ENCODE data around the gene MCCC2.
"Not testable (repeated sequence)": the region's sequence is repeated elsewhere in the genome, so short reads cannot be mapped to it uniquely, and the experiment has no call there.

MCCC2 gene

DNA sequence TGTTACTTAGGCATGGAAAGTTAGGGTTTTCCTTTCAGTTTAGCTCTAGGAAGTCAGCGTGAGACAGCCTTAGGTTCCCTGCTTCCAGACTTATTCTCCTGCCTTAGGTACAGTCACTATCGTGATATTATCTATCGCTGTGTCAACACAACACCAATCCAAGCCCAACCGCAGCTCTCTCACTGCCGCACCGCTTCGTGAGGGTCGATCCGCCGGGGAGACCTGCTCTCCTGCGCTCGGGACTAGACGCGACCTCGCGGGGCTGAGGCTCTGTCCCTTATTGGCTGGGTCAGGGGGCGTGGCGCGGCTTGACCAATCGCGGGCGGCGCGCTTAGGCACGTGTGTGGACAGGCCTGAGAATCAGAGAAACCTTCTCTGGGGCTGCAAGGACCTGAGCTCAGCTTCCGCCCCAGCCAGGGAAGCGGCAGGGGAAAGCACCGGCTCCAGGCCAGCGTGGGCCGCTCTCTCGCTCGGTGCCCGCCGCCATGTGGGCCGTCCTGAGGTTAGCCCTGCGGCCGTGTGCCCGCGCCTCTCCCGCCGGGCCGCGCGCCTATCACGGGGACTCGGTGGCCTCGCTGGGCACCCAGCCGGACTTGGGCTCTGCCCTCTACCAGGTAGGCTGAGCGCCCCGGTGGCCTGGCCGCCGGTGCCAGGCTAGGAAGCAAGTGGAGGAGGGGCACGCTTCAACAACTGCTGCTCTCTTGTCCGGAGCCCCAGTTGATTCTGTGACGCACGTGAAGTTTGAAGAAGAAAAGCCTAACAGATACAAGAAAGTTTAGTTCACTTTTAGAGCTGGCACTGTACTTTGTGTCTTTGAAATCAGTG is at the start of gene MCCC2:
MCCC2 (plus strand) TSS at position 400 of the 825 bp plus-strand sequence; CDS start at position 486, 86 bp downstream.
- peak; percentile 98 for DNase-seq (ENCODE audit: low read depth, low spot score)

DNA sequence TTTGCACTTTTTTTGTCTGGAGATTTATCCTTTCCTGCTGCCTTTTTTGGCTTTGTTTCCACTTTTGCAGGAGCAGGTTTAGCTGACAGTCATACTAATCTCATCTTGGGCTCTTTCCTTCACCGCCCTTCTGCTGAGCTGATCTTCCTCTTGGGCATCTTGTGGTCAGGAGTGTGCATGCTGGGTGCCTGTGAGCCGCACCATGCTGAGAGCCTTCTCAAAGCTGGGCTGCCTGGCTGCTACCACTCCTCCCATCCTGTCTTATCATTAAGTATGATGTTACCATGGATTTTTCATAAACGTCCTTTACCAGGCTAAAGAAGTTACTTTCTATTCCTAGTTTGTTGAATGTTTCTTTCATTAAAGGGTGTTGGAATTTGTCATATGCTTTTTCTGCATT is 49.5 kb upstream of the MCCC2 start:
- DNase-seq (ENCODE audit: low read depth, low spot score), result peak; percentile 30

DNA sequence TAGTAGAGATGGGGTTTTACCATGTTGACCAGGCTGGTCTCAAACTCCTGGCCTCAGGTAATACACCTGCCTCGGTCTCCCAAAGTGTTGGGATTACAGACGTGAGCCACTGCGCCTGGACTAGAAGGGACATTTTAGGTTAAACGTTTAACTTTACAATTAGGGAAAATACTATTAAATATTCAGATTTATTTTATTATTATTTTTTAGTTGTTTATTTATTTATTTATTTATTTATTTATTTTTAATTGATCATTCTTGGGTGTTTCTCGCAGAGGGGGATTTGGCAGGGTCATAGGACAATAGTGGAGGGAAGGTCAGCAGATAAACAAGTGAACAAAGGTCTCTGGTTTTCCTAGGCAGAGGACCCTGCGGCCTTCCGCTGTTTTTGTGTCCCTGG is 36.3 kb upstream of the MCCC2 start:
- DNase-seq (ENCODE audit: low read depth, low spot score), result not testable (repeated sequence)

DNA sequence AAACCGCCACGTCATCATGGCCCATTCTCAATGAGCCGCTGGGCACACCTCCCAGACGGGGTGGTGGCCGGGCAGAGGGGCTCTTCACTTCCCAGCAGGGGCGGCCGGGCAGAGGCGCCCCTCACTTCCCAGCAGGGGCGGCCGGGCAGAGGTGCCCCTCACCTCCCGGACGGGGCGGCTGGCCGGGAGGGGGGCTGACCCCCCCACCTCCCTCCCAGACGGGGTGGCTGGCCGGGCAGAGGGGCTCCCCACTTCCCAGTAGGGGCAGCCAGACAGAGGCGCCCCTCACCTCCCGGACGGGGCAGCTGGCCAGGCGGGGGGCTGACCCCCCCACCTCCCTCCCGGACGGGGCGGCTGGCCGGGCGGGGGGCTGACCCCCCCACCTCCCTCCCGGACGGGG is 35.6 kb upstream of the MCCC2 start:
- not testable (repeated sequence) for DNase-seq (ENCODE audit: low read depth, low spot score)

DNA sequence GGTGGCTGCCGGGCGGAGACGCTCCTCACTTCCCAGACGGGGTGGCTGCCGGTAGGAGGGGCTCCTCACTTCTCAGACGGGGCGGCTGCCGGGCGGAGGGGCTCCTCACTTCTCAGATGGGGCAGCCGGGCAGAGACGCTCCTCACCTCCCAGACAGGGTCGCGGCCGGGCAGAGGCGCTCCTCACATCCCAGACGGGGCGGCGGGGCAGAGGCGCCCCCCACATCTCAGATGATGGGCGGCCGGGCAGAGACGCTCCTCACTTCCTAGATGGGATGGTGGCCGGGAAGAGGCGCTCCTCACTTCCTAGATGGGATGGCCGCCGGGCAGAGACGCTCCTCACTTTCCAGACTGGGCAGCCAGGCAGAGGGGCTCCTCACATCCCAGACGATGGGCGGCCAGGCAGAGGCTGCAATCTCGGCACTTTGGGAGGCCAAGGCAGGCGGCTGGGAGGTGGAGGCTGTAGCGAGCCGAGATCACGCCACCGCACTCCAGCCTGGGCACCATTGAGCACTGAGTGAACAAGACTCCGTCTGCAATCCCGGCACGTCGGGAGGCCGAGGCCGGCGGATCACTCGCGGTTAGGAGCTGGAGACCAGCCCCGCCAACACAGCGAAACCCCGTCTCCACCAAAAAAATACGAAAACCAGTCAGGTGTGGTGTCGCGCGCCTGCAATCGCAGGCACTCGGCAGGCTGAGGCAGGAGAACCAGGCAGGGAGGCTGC is 35.0 kb upstream of the MCCC2 start:
- not testable (repeated sequence) for DNase-seq (ENCODE audit: low read depth, low spot score)

DNA sequence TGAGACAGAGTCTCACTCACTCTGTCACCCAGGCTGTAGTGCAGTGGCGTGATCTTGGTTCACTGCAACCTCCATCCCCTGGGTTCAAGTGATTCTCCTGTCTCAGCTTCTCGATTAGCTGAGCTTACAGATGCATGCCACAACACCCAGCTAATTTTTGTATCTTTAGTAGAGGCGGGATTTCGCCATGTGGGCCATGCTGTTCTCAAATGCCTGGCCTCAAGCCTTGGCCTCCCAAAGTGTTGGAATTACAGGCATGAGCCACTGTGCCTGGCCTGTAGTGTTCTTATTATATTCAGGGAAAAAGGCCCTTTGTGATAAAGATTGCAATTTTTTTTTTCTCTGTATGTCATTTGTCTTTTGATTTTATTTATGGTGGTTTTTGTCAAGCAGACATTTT is 24.0 kb upstream of the MCCC2 start:
- no peak for DNase-seq (ENCODE audit: low read depth, low spot score)

DNA sequence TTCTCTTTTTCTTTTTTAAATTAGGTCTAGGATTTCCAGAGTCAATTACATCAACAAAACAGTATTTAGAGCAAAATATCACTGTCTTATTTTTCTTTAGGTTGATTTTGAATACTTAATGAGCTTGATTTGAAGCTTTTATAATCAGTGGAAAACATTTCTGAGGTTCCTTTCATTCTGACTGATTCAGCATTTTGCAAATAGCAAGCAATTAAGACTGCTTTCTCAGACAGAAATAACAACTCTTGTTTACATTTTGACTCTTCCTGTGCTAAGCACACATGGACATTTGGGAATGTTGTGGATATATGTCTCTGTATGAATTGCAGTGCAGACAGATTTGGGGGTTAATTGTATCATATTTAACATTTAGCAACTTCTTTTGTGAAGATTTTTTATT is 22.2 kb upstream of the MCCC2 start:
- no peak for DNase-seq (ENCODE audit: low read depth, low spot score)

DNA sequence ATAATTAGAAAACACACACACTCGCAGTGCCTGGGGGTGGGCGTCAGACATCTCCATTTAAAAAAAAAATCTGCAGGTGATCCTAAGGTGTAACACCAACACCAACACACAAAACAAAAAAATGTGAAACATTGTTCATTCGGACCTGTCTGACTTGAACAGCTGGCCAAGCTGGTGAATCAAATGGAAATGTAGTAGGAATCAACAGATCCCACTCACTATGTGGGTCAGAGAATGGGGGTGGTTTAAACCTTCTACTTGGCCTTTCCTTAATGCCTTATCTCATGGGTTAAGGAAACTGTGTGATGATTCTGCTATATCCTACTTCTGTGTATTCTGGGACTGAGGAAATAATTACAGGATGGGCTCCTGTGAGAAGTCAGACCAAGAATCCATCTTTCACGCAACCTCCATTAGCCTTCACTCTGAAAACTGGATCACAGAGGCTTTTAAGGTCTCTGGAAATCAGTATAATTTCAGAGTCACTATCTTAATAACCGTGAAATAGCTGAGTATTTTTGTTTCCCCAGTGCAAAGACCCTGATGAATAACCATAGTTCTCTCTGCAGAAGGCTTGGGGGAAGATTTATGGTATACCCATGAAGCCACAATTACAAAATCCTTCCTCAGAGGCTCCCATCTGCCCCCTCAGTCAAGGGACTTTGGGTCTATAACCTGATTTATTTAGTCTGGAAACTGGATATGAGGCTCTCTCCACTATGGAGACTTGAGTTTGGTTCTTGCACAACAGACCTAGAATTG is 17.2 kb upstream of the MCCC2 start:
- DNase-seq (ENCODE audit: low read depth, low spot score), result no peak

DNA sequence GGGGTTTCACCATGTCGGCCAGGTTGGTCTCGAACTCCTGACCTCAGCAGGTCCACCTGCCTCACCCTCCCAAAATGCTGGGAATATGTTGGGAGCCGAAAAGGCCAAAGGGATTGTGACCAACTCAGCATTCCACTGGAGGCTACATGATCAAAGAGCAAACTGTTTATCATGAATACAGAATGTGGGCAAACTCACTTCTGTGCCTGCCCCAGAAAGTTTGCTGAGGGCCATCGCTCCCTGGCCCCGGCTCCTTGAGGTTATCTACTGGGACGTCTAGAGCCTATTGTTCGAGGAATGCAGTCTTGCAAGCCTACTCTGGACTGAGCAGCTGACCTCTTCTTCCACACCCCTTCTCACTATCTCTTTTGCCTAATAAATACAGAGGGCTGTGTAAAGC is 15.3 kb upstream of the MCCC2 start:
- not testable (repeated sequence) for DNase-seq (ENCODE audit: low read depth, low spot score)

DNA sequence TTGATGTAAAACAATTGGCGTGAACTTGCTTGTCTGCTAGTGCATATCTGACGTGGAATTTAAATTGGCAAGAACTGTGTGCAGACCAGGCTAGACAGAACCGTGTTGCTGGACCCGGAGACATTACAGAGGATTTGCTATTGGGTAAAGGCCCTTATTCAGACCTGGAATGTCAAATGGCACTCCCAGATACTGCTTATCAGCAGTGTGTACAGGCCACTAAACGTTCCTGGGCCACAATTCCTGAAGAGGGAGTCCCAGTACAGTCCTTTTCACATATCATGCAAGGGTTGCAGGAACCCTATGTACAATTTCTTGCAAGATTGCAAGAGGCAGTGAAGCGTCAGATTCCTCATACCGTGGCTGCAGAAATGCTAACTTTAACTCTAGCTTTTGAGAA is 13.5 kb upstream of the MCCC2 start:
- no peak for DNase-seq (ENCODE audit: low read depth, low spot score)

DNA sequence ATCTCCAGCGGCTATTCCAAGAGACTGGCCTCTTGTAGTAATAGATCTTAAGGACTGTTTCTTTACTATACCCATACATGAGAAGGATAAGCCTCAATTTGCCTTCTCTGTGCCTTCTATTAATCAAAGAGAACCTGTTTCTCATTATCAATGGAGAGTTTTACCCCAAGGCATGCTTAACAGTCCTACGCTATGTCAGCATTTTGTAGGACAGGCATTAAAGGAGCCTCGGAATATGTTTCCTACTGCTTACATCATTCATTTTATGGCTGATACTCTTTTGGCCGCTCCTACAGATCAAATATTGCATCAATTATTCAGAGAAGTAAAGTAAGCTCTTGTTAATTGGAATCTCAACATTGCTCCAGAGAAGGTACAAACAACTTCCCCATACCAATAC is 11.6 kb upstream of the MCCC2 start:
- not testable (repeated sequence) for DNase-seq (ENCODE audit: low read depth, low spot score)

DNA sequence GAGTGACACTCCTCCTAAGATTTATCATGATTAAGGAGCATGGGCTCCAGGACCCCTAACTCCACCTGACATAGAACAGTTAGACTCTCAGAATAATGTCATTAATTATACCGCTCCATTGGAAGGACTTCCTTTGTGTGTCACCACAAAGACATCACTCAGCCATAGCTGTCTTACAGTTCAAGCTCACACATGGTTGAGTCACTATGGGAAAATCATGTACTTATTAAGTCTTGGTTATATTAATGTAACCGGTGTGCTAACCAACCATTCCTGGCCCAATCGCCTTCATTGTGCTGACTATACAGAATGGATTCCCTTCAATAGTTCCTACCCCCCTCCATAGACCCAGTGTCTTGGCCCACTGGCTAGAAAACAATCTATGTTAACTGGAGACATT is 10.9 kb upstream of the MCCC2 start:
- peak; percentile 56 for DNase-seq (ENCODE audit: low read depth, low spot score)

DNA sequence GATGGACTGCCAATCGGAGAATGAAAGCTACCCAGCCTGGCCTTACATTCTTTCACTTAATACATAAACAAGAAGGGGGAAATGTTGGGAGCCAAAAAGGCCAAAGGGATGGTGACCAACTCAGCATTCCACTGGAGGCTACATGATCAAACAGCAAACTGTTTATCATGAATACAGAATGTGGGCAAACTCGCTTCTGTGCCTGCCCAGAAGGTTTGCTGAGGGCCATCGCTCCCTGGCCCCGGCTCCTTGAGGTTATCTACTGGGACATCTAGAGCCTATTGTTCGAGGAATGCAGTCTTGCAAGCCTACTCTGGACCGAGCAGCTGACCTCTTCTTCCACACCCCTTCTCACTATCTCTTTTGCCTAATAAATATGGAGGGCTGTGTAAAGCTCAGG is 9.3 kb upstream of the MCCC2 start:
- DNase-seq (ENCODE audit: low read depth, low spot score), result not testable (repeated sequence)

DNA sequence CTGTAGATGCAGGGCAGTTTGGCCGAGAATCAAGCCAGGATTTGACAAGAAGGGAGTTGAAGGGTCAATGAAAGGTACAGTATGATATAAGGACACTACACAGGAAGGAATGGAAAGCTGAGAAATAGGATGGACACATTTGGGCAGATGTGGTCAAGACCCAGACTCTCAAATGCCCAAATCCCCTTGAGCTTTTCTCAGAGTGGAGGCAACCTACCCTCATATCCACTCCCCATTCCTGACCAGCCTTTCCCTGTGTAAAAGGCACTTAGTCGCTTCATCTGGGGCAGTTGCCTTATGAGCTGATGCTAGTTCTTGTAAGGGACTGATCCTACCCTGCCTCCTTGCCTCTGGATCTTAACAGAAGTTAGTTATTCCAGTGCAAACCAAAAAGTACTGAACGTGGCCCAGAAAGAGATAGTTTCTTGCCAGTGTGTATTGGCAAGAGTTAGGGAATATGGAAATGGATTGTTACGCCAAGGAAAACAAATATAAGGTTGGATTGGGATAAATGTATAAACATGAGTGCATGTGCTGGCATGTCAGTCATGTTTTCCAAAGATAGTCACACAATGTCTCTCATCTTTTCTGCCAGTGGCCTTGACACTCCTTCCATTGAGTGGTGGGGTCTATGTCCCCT is 4.1 kb upstream of the MCCC2 start:
- no peak for DNase-seq (ENCODE audit: low read depth, low spot score)

DNA sequence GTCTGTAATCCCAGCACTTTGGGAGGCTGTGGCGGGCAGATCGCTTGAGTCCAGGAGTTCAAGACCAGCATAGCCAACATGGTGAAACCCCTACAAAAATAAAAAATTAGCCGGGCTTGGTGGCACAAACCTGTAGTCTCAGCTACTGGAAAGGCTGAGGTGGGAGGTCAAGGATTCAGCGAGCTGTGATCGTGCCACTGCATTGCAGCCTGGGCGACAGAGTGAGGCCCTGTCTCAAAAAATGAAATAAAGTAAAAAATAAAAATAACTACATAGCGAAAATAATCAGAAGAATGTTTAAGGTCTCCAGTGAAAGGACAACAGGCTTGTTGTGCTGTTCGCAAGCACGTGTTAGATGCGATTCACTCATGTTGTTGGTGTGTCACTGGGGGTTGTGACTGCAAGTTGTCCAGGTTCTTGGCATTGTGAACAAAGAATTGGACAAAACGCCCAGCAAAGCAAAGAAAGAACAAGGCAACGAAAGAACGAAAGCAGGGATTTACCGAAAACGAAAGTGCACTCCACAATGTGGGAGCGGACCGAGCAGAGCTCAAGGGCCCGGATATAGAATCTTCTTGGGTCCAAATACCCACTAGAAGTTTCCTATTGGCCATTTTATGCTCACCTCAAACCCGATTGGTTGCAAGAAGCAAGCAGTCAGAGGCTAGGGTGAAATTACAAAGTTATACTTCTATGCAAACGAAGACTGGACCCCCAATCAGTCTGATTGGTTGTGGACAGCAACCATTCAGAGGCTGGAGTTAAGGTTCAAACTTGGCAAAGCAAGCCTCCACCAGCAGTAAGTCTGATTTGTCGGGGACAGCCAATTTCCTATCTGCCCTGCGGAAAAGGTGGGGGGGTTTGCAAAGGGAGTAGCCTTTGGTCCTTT is 844 bp upstream of the MCCC2 start:
- no peak for DNase-seq (ENCODE audit: low read depth, low spot score)

DNA sequence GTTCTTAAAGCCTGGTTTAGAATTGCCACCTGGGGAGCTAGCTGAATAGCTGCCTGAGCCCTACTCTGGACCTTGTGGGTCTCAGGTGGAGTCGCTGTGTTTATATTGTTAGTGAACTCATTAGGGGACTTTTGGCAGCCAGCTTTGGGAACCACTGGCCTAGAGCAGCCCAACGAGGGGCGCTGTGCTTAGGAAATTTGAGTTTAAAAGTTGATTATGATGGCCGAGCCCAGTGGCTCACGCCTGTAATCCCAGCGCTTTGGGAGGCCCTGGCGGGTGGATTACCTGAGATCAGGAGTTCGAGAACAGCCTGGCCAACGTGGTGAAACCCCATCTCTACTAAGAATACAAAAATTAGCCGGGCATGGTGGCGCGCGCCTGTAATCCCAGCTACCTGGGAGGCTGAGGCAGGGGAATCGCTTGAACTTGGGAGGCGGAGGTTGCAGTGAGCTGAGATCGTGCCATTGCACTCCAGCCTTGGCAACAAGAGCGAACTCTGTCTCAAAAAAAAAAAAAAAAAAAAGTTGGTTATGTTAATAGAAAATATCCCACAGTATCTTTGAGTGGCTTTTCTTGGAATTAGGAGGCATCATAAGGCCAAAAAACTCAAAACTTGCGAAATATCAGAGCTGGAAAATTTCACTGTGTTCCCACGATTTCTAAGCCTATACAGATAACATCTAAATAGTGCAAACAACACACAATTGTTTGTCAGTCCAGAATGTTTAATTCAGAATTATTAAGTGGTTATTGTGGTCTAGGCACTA is 809 bp downstream of the MCCC2 start:
- DNase-seq (ENCODE audit: low read depth, low spot score), result no peak

DNA sequence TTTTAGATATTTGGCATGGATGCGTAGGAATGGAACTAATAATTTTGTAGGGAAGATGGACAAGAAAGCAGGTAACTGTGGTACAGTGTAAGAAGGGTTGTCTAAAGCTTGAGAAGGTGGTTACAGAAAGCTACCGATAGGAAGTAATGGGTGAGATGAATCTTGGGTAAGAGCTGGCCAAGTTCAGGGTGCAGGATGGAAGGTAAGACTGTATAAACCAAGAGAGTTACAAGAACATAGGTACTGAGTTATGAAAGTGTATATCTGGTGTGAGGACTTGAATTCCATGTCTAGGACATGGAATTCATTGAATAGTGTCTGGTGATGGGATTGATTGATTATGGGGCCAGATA is 1.4 kb downstream of the MCCC2 start:
- DNase-seq (ENCODE audit: low read depth, low spot score), result no peak

DNA sequence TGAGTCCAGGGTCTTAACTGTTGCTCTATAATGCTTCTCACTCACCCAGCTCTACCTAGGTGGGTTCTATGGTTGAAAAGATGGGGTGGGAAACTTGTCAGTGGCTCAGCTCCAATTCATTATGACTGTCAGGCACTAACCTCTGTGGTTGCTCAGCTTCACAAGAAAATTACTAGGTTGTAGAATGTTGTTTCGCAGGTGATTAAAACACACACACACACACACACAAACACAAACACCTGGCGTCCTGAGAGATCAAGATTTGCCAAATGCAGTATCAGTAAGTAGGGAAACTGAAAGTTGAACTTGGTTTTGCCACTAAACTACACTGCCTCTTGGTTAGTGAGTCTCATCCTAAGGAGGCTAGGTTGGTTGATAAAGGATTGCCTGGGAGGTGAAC is 2.8 kb downstream of the MCCC2 start:
- no peak for DNase-seq (ENCODE audit: low read depth, low spot score)

DNA sequence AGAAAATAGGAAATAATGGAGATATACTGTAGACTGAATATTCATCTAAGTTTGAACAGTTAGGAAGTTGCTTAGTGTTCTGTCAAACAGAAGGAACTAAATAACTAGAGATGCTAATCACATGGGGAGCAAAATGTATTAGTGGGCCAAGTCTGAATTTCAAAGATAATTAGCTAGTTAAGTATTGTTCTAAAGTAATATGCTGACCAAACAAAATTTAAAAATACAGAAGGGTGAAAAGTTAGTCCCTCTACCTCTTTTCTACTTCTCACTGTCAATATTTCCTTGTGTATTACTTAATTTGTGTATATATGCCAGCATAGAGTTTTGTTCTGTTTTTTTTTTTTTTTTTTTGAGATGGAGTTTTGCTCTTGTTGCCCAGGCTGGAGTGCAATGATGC is 4.0 kb downstream of the MCCC2 start:
- DNase-seq (ENCODE audit: low read depth, low spot score), result no peak

DNA sequence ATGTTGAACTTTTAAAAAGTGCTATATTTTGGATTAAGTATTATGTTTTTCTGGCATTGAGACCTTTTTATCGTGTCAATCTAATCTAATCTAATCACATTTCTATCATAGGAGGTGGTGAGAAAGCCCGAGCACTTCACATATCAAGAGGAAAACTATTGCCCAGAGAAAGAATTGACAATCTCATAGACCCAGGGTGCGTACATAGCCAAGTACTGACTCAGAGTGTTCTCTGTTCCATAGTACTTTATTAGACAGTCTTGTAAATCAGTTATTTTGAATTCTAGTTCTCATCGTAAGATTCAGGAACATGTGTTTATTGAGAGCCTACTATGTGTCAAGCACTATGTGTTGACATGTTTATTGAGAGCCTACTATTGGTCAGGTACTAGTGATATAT is 9.0 kb downstream of the MCCC2 start:
- peak; percentile 37 for DNase-seq (ENCODE audit: low read depth, low spot score)
